ENCODE results near the gene SUCLG2. TPM values are rescaled to one million over a fixed set of nuclear protein-coding genes. Genes with fewer than 3 reads are reported as not detected.

SUCLG2 gene
- total and polyA plus RNA-seq, 9 of the 15 experiments (the other 6 are each of a cell fraction or from before 2014, with no cell fraction given): 10.1 to 41.4 (median 29.0) TPM

- no peak for TF ChIP-seq MGA (IDR thresholded peaks at IDR 0.05)
- no peak for TF ChIP-seq ELK3 (CRISPR knock-in tag; IDR thresholded peaks at IDR 0.05)
- TF ChIP-seq ZNF277 (CRISPR knock-in tag; IDR thresholded peaks at IDR 0.05; ENCODE audit: borderline replicate concordance): no peak
- no peak for TF ChIP-seq SRSF9 (IDR thresholded peaks at IDR 0.05; ENCODE audit: borderline replicate concordance, low read depth, low read length)
- TF ChIP-seq CHD1 (IDR thresholded peaks at IDR 0.05; ENCODE audit: low read length): no peak
- TF ChIP-seq ZNF830 (CRISPR knock-in tag; IDR thresholded peaks at IDR 0.05): no peak
- no peak for TF ChIP-seq PATZ1 (CRISPR knock-in tag; IDR thresholded peaks at IDR 0.05; ENCODE audit: borderline replicate concordance)
- no peak for TF ChIP-seq MAFK (IDR thresholded peaks at IDR 0.05; ENCODE audit: low read length)
These were observed 235.2 kb downstream of the SUCLG2 start (continued) for GRCh38 chr3:67419218-67419529.

Measured in K562 (cell line).